Mesenchymal stem cell (in vitro differentiated cells and primary cell): Measurements from ENCODE around the gene PCDHB3.

ENCODE experiments used
- DNase-seq: peaks from one replicate; pipeline ENCODE4 v3.0.0-alpha.2; 2013
- H2AFZ ChIP-seq: one replicate; pipeline ENCODE4 v1.6.1; 2013; ENCODE audit warnings: low read depth, mild to moderate bottlenecking, control low read depth, inconsistent platforms, low read length, moderate library complexity
- H2AK5ac ChIP-seq: 2 replicates; pipeline ENCODE4 v1.6.1; 2013; ENCODE audit warnings: low read length, moderate library complexity, mild to moderate bottlenecking, inconsistent platforms; ENCODE audit not compliant: severe bottlenecking
- H2BK120ac ChIP-seq: one replicate; pipeline ENCODE4 v1.6.1; 2013; ENCODE audit warnings: low read depth, mild to moderate bottlenecking, inconsistent platforms, low read length, moderate library complexity
- H2BK12ac ChIP-seq, 2 experiments: one replicate each; pipeline ENCODE4 v1.6.1; 2013; ENCODE audit warnings: inconsistent platforms in 2 of 2, low read length in 2 of 2, mild to moderate bottlenecking in 2 of 2, moderate library complexity in 2 of 2, control low read depth in 1 of 2
- H2BK15ac ChIP-seq: one replicate; pipeline ENCODE4 v1.6.1; 2013; ENCODE audit warnings: mild to moderate bottlenecking, low read depth, inconsistent platforms; ENCODE audit not compliant: poor library complexity, severe bottlenecking
- H2BK5ac ChIP-seq: 2 replicates; pipeline ENCODE4 v1.6.1; 2013; ENCODE audit warnings: low read depth, mild to moderate bottlenecking, low read length, control low read depth, inconsistent platforms; ENCODE audit not compliant: poor library complexity, severe bottlenecking
- H3K14ac ChIP-seq, 2 experiments: one replicate each; pipeline ENCODE4 v1.6.1; 2013; ENCODE audit warnings: inconsistent platforms in 2 of 2, low read length in 2 of 2, control low read depth in 1 of 2, mild to moderate bottlenecking in 1 of 2, moderate library complexity in 1 of 2
- H3K18ac ChIP-seq, 2 experiments: one replicate each; pipeline ENCODE4 v1.6.1; 2013; ENCODE audit warnings: inconsistent platforms in 2 of 2, low read length in 2 of 2, control low read depth in 1 of 2, low read depth in 1 of 2, mild to moderate bottlenecking in 1 of 2
- H3K23ac ChIP-seq, 2 experiments: one replicate each; pipeline ENCODE4 v1.6.1; 2013; ENCODE audit warnings: inconsistent platforms in 2 of 2, low read length in 2 of 2, mild to moderate bottlenecking in 2 of 2, moderate library complexity in 2 of 2, control low read depth in 1 of 2
- H3K27ac ChIP-seq: 2 replicates; pipeline ENCODE4 v1.5.1; 2013; ENCODE audit warnings: mild to moderate bottlenecking, moderate library complexity, low read length, control low read depth, inconsistent platforms; ENCODE audit not compliant: poor library complexity, severe bottlenecking
- H3K27me3 ChIP-seq, 2 experiments: 2 replicates each; pipeline versions ENCODE4 v1.6.1 to v1.7.0; 2013; ENCODE audit warnings: low read length in 2 of 2, mild to moderate bottlenecking in 2 of 2, moderate library complexity in 2 of 2, control low read depth in 1 of 2, inconsistent platforms in 1 of 2; ENCODE audit not compliant: control insufficient read depth in 1 of 2, insufficient read depth in 1 of 2
- H3K36me3 ChIP-seq, 2 experiments: 2 replicates each; pipeline versions ENCODE4 v1.6.1 to v1.7.0; 2013; ENCODE audit warnings: low read length in 2 of 2, control low read depth in 1 of 2, inconsistent platforms in 1 of 2, low read depth in 1 of 2, mild to moderate bottlenecking in 1 of 2; ENCODE audit not compliant: insufficient read depth in 2 of 2, control insufficient read depth in 1 of 2
- H3K4ac ChIP-seq, 2 experiments: one replicate each; pipeline ENCODE4 v1.6.1; 2013; ENCODE audit warnings: inconsistent platforms in 2 of 2, low read length in 2 of 2, mild to moderate bottlenecking in 2 of 2, moderate library complexity in 2 of 2, control low read depth in 1 of 2, low read depth in 1 of 2
- H3K4me1 ChIP-seq: 2 replicates; pipeline ENCODE4 v1.6.1; 2013; ENCODE audit warnings: low read depth, low read length, control low read depth; ENCODE audit not compliant: control insufficient read depth, insufficient read depth
- H3K4me2 ChIP-seq: 2 replicates; pipeline ENCODE4 v1.6.1; 2013; ENCODE audit warnings: low read length, mild to moderate bottlenecking, inconsistent platforms; ENCODE audit not compliant: poor library complexity, severe bottlenecking
- H3K4me3 ChIP-seq, 2 experiments: 2 replicates each; pipeline versions ENCODE4 v1.5.1 to v1.7.0; 2013; ENCODE audit warnings: low read length in 2 of 2, mild to moderate bottlenecking in 2 of 2, control low read depth in 1 of 2, low read depth in 1 of 2; ENCODE audit not compliant: insufficient read depth in 1 of 2
- H3K79me1 ChIP-seq: replicated peaks from 2 replicates; pipeline ENCODE4 v1.6.1; 2013; ENCODE audit warnings: mild to moderate bottlenecking, control low read depth, low read length, inconsistent platforms; ENCODE audit not compliant: poor library complexity, severe bottlenecking
- H3K9ac ChIP-seq: 2 replicates; pipeline ENCODE4 v1.7.0; 2013; ENCODE audit warnings: mild to moderate bottlenecking, low read length, moderate library complexity
- H3K9me3 ChIP-seq: 2 replicates; pipeline ENCODE4 v1.7.0; 2013; ENCODE audit warnings: mild to moderate bottlenecking, low read length; ENCODE audit not compliant: control insufficient read depth
- H4K8ac ChIP-seq: one replicate; pipeline ENCODE4 v1.6.1; 2013; ENCODE audit warnings: inconsistent platforms, mild to moderate bottlenecking, low read length, moderate library complexity
- H4K91ac ChIP-seq: one replicate; pipeline ENCODE4 v1.6.1; 2013; ENCODE audit warnings: mild to moderate bottlenecking, low read length, inconsistent platforms
- WGBS: methylation state at CpG from one replicate; pipeline ENCODE4 v1.1.7; 2013; ENCODE audit warnings: mixed read lengths; 5-methylcytosine and 5-hydroxymethylcytosine counted together

The PCDHB3 gene

GRCh38 chr5:141082228-141082627 lies 18.0 kb upstream of the PCDHB3 start:
- Histone ChIP-seq H3K27ac (no peak overlapping the region), H4K91ac (no peak overlapping the region), H3K23ac (no peak overlapping the region), H2BK15ac (no peak overlapping the region), H3K18ac (no peak overlapping the region), H2BK12ac (no peak overlapping the region), H3K27me3 (no peaks in the 10 kb centered on the region), H3K9me3 (peaks cover 9% of the 10 kb centered on the region), H2BK5ac (no peak overlapping the region), H3K79me1 (no peaks in the 10 kb centered on the region), H4K8ac (no peak overlapping the region), H3K4me3 (no peak overlapping the region), H3K4me2 (no peak overlapping the region), H2AFZ (no peak overlapping the region), H3K14ac (no peak overlapping the region), H3K4me1 (no peaks in the 10 kb centered on the region), H3K9ac (no peak overlapping the region), H2AK5ac (no peak overlapping the region), H3K4ac (no peak overlapping the region), H2BK120ac (no peak overlapping the region), H3K36me3 (no peaks in the 10 kb centered on the region)
- DNase-seq, result no peak

- Histone ChIP-seq H4K8ac (no peak overlapping the region), H2BK12ac (no peak overlapping the region), H2AFZ (no peak overlapping the region), H3K4me1 (no peaks in the 10 kb centered on the region), H2BK15ac (no peak overlapping the region), H3K79me1 (no peaks in the 10 kb centered on the region), H3K9me3 (peaks cover 10% of the 10 kb centered on the region), H3K36me3 (no peaks in the 10 kb centered on the region), H3K4me3 (peak overlapping the region in 1 of 2 experiments; percentile 76), H3K23ac (no peak overlapping the region), H3K9ac (peak overlapping the region; percentile 87), H2BK5ac (no peak overlapping the region), H3K4me2 (peak overlapping the region; percentile 49), H2AK5ac (no peak overlapping the region), H3K27ac (peak overlapping the region; percentile 82), H4K91ac (no peak overlapping the region), H2BK120ac (no peak overlapping the region), H3K4ac (no peak overlapping the region), H3K27me3 (no peaks in the 10 kb centered on the region), H3K14ac (no peak overlapping the region), H3K18ac (no peak overlapping the region)
- WGBS, result 46% methylated on average over 20 of the region's 21 CpGs
- DNase-seq, result peak; percentile 54
Measured at GRCh38 chr5:141084487-141084989, 15.7 kb upstream of the PCDHB3 start.

DNA sequence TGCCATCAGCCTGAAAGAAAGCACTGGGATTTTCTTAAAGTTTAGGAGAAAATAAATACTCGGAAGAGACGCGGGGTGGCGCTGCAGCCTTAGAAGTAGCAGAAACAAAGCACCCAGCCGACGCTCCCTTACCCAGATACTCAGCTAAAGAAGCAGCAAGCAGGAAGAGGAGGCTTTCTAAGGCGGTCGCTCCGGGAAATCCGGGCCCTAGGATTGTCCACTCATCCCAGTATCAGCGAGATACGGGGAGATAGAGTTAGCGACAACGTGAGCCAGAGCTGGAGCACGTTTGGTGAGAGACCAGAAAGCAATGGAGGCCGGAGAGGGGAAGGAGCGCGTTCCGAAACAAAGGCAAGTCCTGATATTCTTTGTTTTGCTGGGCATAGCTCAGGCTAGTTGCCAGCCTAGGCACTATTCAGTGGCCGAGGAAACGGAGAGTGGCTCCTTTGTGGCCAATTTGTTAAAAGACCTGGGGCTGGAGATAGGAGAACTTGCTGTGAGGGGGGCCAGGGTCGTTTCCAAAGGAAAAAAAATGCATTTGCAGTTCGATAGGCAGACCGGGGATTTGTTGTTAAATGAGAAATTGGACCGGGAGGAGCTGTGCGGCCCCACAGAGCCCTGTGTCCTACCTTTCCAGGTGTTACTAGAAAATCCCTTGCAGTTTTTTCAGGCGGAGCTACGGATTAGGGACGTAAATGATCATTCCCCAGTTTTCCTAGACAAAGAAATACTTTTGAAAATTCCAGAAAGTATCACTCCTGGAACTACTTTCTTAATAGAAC lies 5.6 kb upstream of the PCDHB3 start, which contains the start of gene PCDHB2:
Gene PCDHB2, plus strand, starts transcription at position 135 of the 782 bp plus-strand sequence. Its CDS starts 176 bp downstream, at position 311.
- Histone ChIP-seq H3K36me3 (peaks cover 0 to 14% of the 10 kb centered on the region in 2 experiments), H3K14ac (peak within 1 kb of the TSS in 1 of 2 experiments; percentile 61), H3K9me3 (peaks cover 35% of the 10 kb centered on the region), H3K4me3 (peak within 1 kb of the TSS; percentile 72), H4K91ac (peak within 1 kb of the TSS; percentile 86), H2BK12ac (no peak within 1 kb of the TSS), H3K79me1 (peaks cover 3% of the 10 kb centered on the region), H2AK5ac (no peak within 1 kb of the TSS), H3K27me3 (no peaks in the 10 kb centered on the region), H3K23ac (no peak within 1 kb of the TSS), H3K4me2 (peak within 1 kb of the TSS; percentile 48), H3K27ac (peak within 1 kb of the TSS; percentile 94), H2BK120ac (peak within 1 kb of the TSS; percentile 94), H3K4ac (peak within 1 kb of the TSS; percentile 53 to 98), H4K8ac (peak within 1 kb of the TSS; percentile 98), H3K4me1 (peaks cover 2% of the 10 kb centered on the region), H2AFZ (peak within 1 kb of the TSS; percentile 57), H3K18ac (peak within 1 kb of the TSS; percentile 79 to 97), H3K9ac (peak within 1 kb of the TSS; percentile 83), H2BK5ac (no peak within 1 kb of the TSS), H2BK15ac (no peak within 1 kb of the TSS)
- DNase-seq, result peak; percentile 92
- WGBS, result under 1% methylated on average over 29 of the region's 29 CpGs

DNA sequence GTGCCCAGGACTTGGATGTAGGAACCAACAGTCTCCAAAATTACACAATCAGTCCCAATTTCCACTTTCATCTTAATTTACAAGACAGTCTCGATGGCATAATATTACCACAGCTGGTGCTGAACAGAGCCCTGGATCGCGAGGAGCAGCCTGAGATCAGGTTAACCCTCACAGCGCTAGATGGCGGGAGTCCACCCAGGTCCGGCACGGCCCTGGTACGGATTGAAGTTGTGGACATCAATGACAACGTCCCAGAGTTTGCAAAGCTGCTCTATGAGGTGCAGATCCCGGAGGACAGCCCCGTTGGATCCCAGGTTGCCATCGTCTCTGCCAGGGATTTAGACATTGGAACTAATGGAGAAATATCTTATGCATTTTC lies 5.0 kb upstream of the PCDHB3 start:
- Histone ChIP-seq H3K27ac (no peak overlapping the region), H3K4me1 (peaks cover 2% of the 10 kb centered on the region), H2BK12ac (no peak overlapping the region), H3K14ac (peak overlapping the region in 1 of 2 experiments; percentile 51), H2BK5ac (no peak overlapping the region), H3K4me2 (peak overlapping the region; percentile 41), H3K79me1 (peaks cover 4% of the 10 kb centered on the region), H3K9me3 (peaks cover 33% of the 10 kb centered on the region), H2BK15ac (no peak overlapping the region), H2AK5ac (no peak overlapping the region), H3K4ac (peak overlapping the region in 1 of 2 experiments; percentile 53), H3K18ac (no peak overlapping the region), H3K36me3 (peaks cover 0 to 15% of the 10 kb centered on the region in 2 experiments), H3K9ac (peak overlapping the region; percentile 83), H4K91ac (no peak overlapping the region), H4K8ac (no peak overlapping the region), H2BK120ac (no peak overlapping the region), H3K4me3 (peak overlapping the region; percentile 54 to 72), H3K23ac (no peak overlapping the region), H2AFZ (no peak overlapping the region), H3K27me3 (no peaks in the 10 kb centered on the region)
- peak; percentile 23 for DNase-seq
- WGBS, result 83% methylated on average over 12 of the region's 12 CpGs
